Activated naive CD4-positive, alpha-beta T cell treated with anti-CD3 and anti-CD28 coated beads for 36 hours (primary cell): Measurements from ENCODE around the gene THEMIS. TPM values are rescaled to one million over a fixed set of nuclear protein-coding genes. Genes with fewer than 3 reads are reported as not detected.

Experiments used
- CTCF ChIA-PET: fragments of 350-600 bp; sonication (Branson Sonifier 250); formaldehyde crosslinking; loops from one replicate; lab custom pipeline; 2021; ENCODE audit warnings: antibody characterized with exemption; lab: Charles Lee
- DNase-seq: peaks from one replicate; pipeline ENCODE4 v3.0.0-alpha.2; 2020
- H3K27ac Mint-ChIP-seq: one replicate; pipeline ENCODE4 v1.8.0; 2021; ENCODE audit warnings: mild to moderate bottlenecking, mixed read lengths
- H3K27me3 Mint-ChIP-seq: one replicate; pipeline ENCODE4 v1.8.0; 2021; ENCODE audit warnings: low read depth, mixed read lengths
- H3K36me3 Mint-ChIP-seq: one replicate; pipeline ENCODE4 v1.8.0; 2021; ENCODE audit warnings: low read depth, mixed read lengths
- H3K4me1 Mint-ChIP-seq: one replicate; pipeline ENCODE4 v1.8.0; 2021; ENCODE audit warnings: low read depth, mixed read lengths
- H3K4me3 Mint-ChIP-seq: one replicate; pipeline ENCODE4 v1.8.0; 2021; ENCODE audit warnings: mild to moderate bottlenecking, moderate library complexity, mixed read lengths
- H3K9me3 Mint-ChIP-seq: one replicate; pipeline ENCODE4 v1.8.0; 2021; ENCODE audit warnings: mixed read lengths
- intact Hi-C: fragments of 100-400 bp; cut with micrococcal nuclease; formaldehyde crosslinking; loops from one replicate; pipeline ENCODE4 v1.15.1; 2023
- total RNA-seq, 2 experiments: library from RNA; stranded (reverse); gene quantifications; one replicate each; pipeline ENCODE4 v1.2.3, GENCODE V29; 2021

The THEMIS gene
- total RNA-seq, 2 experiments from 2014 or later = 7.0 to 7.4 TPM

- peak overlapping the region; percentile 23 for H3K4me3 Mint-ChIP-seq
- CTCF ChIA-PET = interaction anchor here (0.6 to 1.8 kb wide), 8 partner anchors 9 to 661 kb away, joined by 3 to 8 read pairs (median 3); partner anchors contain the start of gene PTPRK
- peaks cover 61% of the 10 kb centered on the region for H3K4me1 Mint-ChIP-seq
- H3K36me3 Mint-ChIP-seq = no peaks in the 10 kb centered on the region
- DNase-seq = peak; percentile 38
- H3K27me3 Mint-ChIP-seq = no peaks in the 10 kb centered on the region
- peak overlapping the region; percentile 56 for H3K27ac Mint-ChIP-seq
- H3K9me3 Mint-ChIP-seq = no peaks in the 10 kb centered on the region
- intact Hi-C loops = loop anchor here (2.0 to 10.0 kb wide), 4 partner anchors 253 to 1706 kb away; no protein-coding TSS in a partner anchor
These were observed 42.0 kb downstream of the THEMIS start for GRCh38 chr6:127858727-127859391.

GRCh38 chr6:127857051-127857637 lies 43.7 kb downstream of the THEMIS start:
- H3K4me1 Mint-ChIP-seq = peaks cover 61% of the 10 kb centered on the region
- H3K27me3 Mint-ChIP-seq = no peaks in the 10 kb centered on the region
- H3K36me3 Mint-ChIP-seq = no peaks in the 10 kb centered on the region
- H3K4me3 Mint-ChIP-seq = no peak overlapping the region
- intact Hi-C loops = loop anchor here (5.0 to 10.0 kb wide), 3 partner anchors 255 to 1708 kb away; no protein-coding TSS in a partner anchor
- DNase-seq = no peak
- CTCF ChIA-PET = interaction anchor here (0.6 to 3.0 kb wide), 3 partner anchors 10 to 115 kb away, joined by 3 to 38 read pairs (median 3); no protein-coding TSS in a partner anchor
- peak overlapping the region; percentile 18 for H3K27ac Mint-ChIP-seq
- H3K9me3 Mint-ChIP-seq = no peaks in the 10 kb centered on the region

GRCh38 chr6:127855542-127856159 lies 45.2 kb downstream of the THEMIS start:
- Mint-ChIP-seq H3K36me3 (peaks cover 1% of the 10 kb centered on the region), H3K4me3 (peak overlapping the region; percentile 54), H3K27ac (peak overlapping the region; percentile 59), H3K4me1 (peaks cover 73% of the 10 kb centered on the region), H3K27me3 (no peaks in the 10 kb centered on the region), H3K9me3 (no peaks in the 10 kb centered on the region)
- intact Hi-C loops = loop anchor here (1.0 to 10.0 kb wide), 11 partner anchors 22 to 1709 kb away; partner anchors contain the start of genes PTPRK and THEMIS
- CTCF ChIA-PET = interaction anchor here (0.5 to 4.2 kb wide), 56 partner anchors 9 to 794 kb away, joined by 3 to 45 read pairs (median 4); partner anchors contain the start of genes PTPRK and THEMIS
- peak; percentile 79 for DNase-seq

- CTCF ChIA-PET = interaction anchor here (0.6 to 4.2 kb wide), 18 partner anchors 13 to 764 kb away, joined by 3 to 45 read pairs (median 8); partner anchors contain the start of gene PTPRK
- DNase-seq = no peak
- no peak overlapping the region for H3K27ac Mint-ChIP-seq
- H3K27me3 Mint-ChIP-seq = no peaks in the 10 kb centered on the region
- no peaks in the 10 kb centered on the region for H3K9me3 Mint-ChIP-seq
- intact Hi-C loops = loop anchor here (1.0 to 10.0 kb wide), 5 partner anchors 117 to 1711 kb away; no protein-coding TSS in a partner anchor
- no peak overlapping the region for H3K4me3 Mint-ChIP-seq
- H3K36me3 Mint-ChIP-seq = peaks cover 11% of the 10 kb centered on the region
- H3K4me1 Mint-ChIP-seq = peaks cover 77% of the 10 kb centered on the region
These were observed 46.8 kb downstream of the THEMIS start for GRCh38 chr6:127854009-127854408.

- H3K27me3 Mint-ChIP-seq = no peaks in the 10 kb centered on the region
- peaks cover 24% of the 10 kb centered on the region for H3K36me3 Mint-ChIP-seq
- intact Hi-C loops = loop anchor here (10.0 kb wide), 1 partner anchor 1714 kb away; no protein-coding TSS in a partner anchor
- no peak overlapping the region for H3K4me3 Mint-ChIP-seq
- CTCF ChIA-PET = no interaction called here
- no peak for DNase-seq
- H3K27ac Mint-ChIP-seq = no peak overlapping the region
- H3K4me1 Mint-ChIP-seq = peaks cover 74% of the 10 kb centered on the region
- H3K9me3 Mint-ChIP-seq = peaks cover 5% of the 10 kb centered on the region
These were observed 49.7 kb downstream of the THEMIS start for GRCh38 chr6:127851197-127851596.

- Mint-ChIP-seq H3K4me1 (peaks cover 63% of the 10 kb centered on the region), H3K9me3 (peaks cover 5% of the 10 kb centered on the region), H3K4me3 (no peak overlapping the region), H3K27me3 (no peaks in the 10 kb centered on the region), H3K27ac (no peak overlapping the region), H3K36me3 (peaks cover 29% of the 10 kb centered on the region)
- no peak for DNase-seq
- CTCF ChIA-PET = interaction anchor here (0.6 to 3.0 kb wide), 4 partner anchors 10 to 172 kb away, joined by 3 to 19 read pairs (median 4); no protein-coding TSS in a partner anchor
- intact Hi-C loops = no loop called here
These were observed 55.6 kb downstream of the THEMIS start for GRCh38 chr6:127845242-127845641.

GRCh38 chr6:127844529-127844928 lies 56.3 kb downstream of the THEMIS start:
- intact Hi-C loops = no loop called here
- H3K9me3 Mint-ChIP-seq = peaks cover 5% of the 10 kb centered on the region
- no peak overlapping the region for H3K27ac Mint-ChIP-seq
- CTCF ChIA-PET = interaction anchor here (0.6 to 1.2 kb wide), 2 partner anchors 37 to 173 kb away, joined by 3 to 4 read pairs; no protein-coding TSS in a partner anchor
- H3K4me3 Mint-ChIP-seq = no peak overlapping the region
- H3K27me3 Mint-ChIP-seq = no peaks in the 10 kb centered on the region
- no peak for DNase-seq
- peaks cover 24% of the 10 kb centered on the region for H3K36me3 Mint-ChIP-seq
- peaks cover 60% of the 10 kb centered on the region for H3K4me1 Mint-ChIP-seq

- Mint-ChIP-seq H3K36me3 (peaks cover 18% of the 10 kb centered on the region), H3K27ac (no peak overlapping the region), H3K9me3 (peaks cover 5% of the 10 kb centered on the region), H3K27me3 (no peaks in the 10 kb centered on the region), H3K4me3 (no peak overlapping the region), H3K4me1 (peaks cover 60% of the 10 kb centered on the region)
- CTCF ChIA-PET = no interaction called here
- no peak for DNase-seq
- intact Hi-C loops = no loop called here
These were observed 57.3 kb downstream of the THEMIS start for GRCh38 chr6:127843582-127843981.

GRCh38 chr6:127842562-127842961 lies 58.3 kb downstream of the THEMIS start:
- peaks cover 11% of the 10 kb centered on the region for H3K36me3 Mint-ChIP-seq
- no peaks in the 10 kb centered on the region for H3K9me3 Mint-ChIP-seq
- intact Hi-C loops = no loop called here
- no peaks in the 10 kb centered on the region for H3K27me3 Mint-ChIP-seq
- no peak for DNase-seq
- H3K27ac Mint-ChIP-seq = no peak overlapping the region
- H3K4me3 Mint-ChIP-seq = no peak overlapping the region
- H3K4me1 Mint-ChIP-seq = peaks cover 56% of the 10 kb centered on the region
- CTCF ChIA-PET = interaction anchor here (0.6 to 1.3 kb wide), 4 partner anchors 9 to 142 kb away, joined by 3 to 4 read pairs (median 4); no protein-coding TSS in a partner anchor

GRCh38 chr6:127841811-127842210 lies 59.0 kb downstream of the THEMIS start:
- H3K4me1 Mint-ChIP-seq = peaks cover 51% of the 10 kb centered on the region
- H3K27ac Mint-ChIP-seq = no peak overlapping the region
- no peaks in the 10 kb centered on the region for H3K27me3 Mint-ChIP-seq
- peaks cover 8% of the 10 kb centered on the region for H3K36me3 Mint-ChIP-seq
- CTCF ChIA-PET = interaction anchor here (0.6 to 1.3 kb wide), 4 partner anchors 8 to 675 kb away, joined by 3 to 7 read pairs (median 5); no protein-coding TSS in a partner anchor
- no peak overlapping the region for H3K4me3 Mint-ChIP-seq
- no peak for DNase-seq
- H3K9me3 Mint-ChIP-seq = no peaks in the 10 kb centered on the region
- intact Hi-C loops = loop anchor here (1.0 kb wide), 1 partner anchor 9 kb away; no protein-coding TSS in a partner anchor

GRCh38 chr6:127834136-127834535 lies 66.7 kb downstream of the THEMIS start:
- Mint-ChIP-seq H3K9me3 (no peaks in the 10 kb centered on the region), H3K27me3 (no peaks in the 10 kb centered on the region), H3K4me3 (no peak overlapping the region), H3K27ac (no peak overlapping the region), H3K4me1 (peaks cover 48% of the 10 kb centered on the region), H3K36me3 (peaks cover 13% of the 10 kb centered on the region)
- DNase-seq = no peak
- intact Hi-C loops = no loop called here
- CTCF ChIA-PET = interaction anchor here (0.5 to 1.4 kb wide), 3 partner anchors 8 to 13 kb away, joined by 3 to 5 read pairs (median 3); no protein-coding TSS in a partner anchor
